HG02588 (cell line): Measurements from ENCODE around the gene NPNT.

Experiments
- ATAC-seq: cut with Tn5 transposase; IDR thresholded peaks from one replicate; pipeline ENCODE4 v1.9.1; 2021; ENCODE audit warnings: mild to moderate bottlenecking, moderate library complexity; ENCODE audit not compliant: unreplicated experiment

NPNT gene

DNA sequence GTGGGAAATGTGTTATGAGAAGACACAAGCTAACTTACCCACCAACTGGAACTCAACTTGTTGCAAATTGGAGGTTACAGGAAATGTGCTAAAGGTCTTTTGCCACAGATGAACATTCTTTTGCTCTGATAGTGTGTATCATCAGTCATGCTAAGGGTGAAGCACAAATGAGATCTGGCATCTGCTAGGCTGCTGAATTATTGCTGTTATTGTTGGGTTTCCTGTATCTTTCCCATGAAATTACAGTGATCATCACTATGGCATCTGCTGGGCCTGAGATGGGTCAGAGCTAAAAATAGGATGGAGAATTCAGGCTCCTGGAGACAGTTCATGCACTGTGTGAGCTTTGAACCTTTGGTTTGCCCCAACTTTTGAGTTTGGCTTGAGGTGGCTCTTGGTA, 124.5 kb downstream of the NPNT start:
- ATAC-seq: no peak
